ENCODE measurements around the gene CXCR4.

Gene CXCR4

GRCh38 chr2:136111711-136112110 lies 6.2 kb downstream of the CXCR4 start:
- H4K20me1 ChIP-seq (ENCODE audit: insufficient read depth, low read length, poor library complexity, severe bottlenecking): peaks cover 43% of the 10 kb centered on the region
- H3K9ac ChIP-seq (ENCODE audit: low read depth, low read length, poor library complexity, severe bottlenecking): no peak overlapping the region
- no peak overlapping the region for H3K4me2 ChIP-seq (ENCODE audit: low read depth, low read length, poor library complexity, severe bottlenecking)
- peaks cover 37% of the 10 kb centered on the region for H3K36me3 ChIP-seq (ENCODE audit: insufficient read depth, low read length)
- H2AFZ ChIP-seq (ENCODE audit: low read length): no peak overlapping the region
- TF ChIP-seq CTCF (conservative IDR thresholded peaks at IDR 0.05; ENCODE audit: low read length): no peak
- no peak for TF ChIP-seq EZH2phosphoT487 (IDR thresholded peaks at IDR 0.05; ENCODE audit: borderline replicate concordance)
- peaks cover 3% of the 10 kb centered on the region for H3K27me3 ChIP-seq (ENCODE audit: insufficient read depth, low read length, poor library complexity, severe bottlenecking)
- peaks cover 46% of the 10 kb centered on the region for H3K79me2 ChIP-seq (ENCODE audit: insufficient read depth, low read length)
- no peaks in the 10 kb centered on the region for H3K9me2 ChIP-seq (replicated peaks; ENCODE audit: low read depth, low read length)
- peaks cover 58% of the 10 kb centered on the region for H3K4me1 ChIP-seq (ENCODE audit: insufficient read depth, low read length, poor library complexity, severe bottlenecking)
- peaks cover 7% of the 10 kb centered on the region; the same call in 1 of the 2 replicates for H3F3A ChIP-seq (ENCODE audit: low read depth)
- H3K4me3 ChIP-seq (ENCODE audit: low read length, poor library complexity, severe bottlenecking): no peak overlapping the region
- no peaks in the 10 kb centered on the region for H3K9me3 ChIP-seq (ENCODE audit: insufficient read depth, low read depth, low read length)

- no peaks in the 10 kb centered on the region for H3K9me2 ChIP-seq (replicated peaks; ENCODE audit: low read depth, low read length)
- no peaks in the 10 kb centered on the region for H3K27me3 ChIP-seq (ENCODE audit: insufficient read depth, low read length, poor library complexity, severe bottlenecking)
- H3K79me2 ChIP-seq (ENCODE audit: insufficient read depth, low read length): peaks cover 34% of the 10 kb centered on the region
- H3K9ac ChIP-seq (ENCODE audit: low read depth, low read length, poor library complexity, severe bottlenecking): no peak overlapping the region
- no peaks in the 10 kb centered on the region for H3K9me3 ChIP-seq (ENCODE audit: insufficient read depth, low read depth, low read length)
- H3K36me3 ChIP-seq (ENCODE audit: insufficient read depth, low read length): peaks cover 31% of the 10 kb centered on the region
- H3K4me3 ChIP-seq (ENCODE audit: low read length, poor library complexity, severe bottlenecking): no peak overlapping the region
- H3K4me2 ChIP-seq (ENCODE audit: low read depth, low read length, poor library complexity, severe bottlenecking): no peak overlapping the region
- peaks cover 55% of the 10 kb centered on the region for H3K4me1 ChIP-seq (ENCODE audit: insufficient read depth, low read length, poor library complexity, severe bottlenecking)
- H3F3A ChIP-seq (ENCODE audit: low read depth): peaks cover 7% of the 10 kb centered on the region; the same call in 1 of the 2 replicates
- TF ChIP-seq CTCF (conservative IDR thresholded peaks at IDR 0.05; ENCODE audit: low read length): no peak
- no peak for TF ChIP-seq EZH2phosphoT487 (IDR thresholded peaks at IDR 0.05; ENCODE audit: borderline replicate concordance)
- H4K20me1 ChIP-seq (ENCODE audit: insufficient read depth, low read length, poor library complexity, severe bottlenecking): peaks cover 31% of the 10 kb centered on the region
- no peak overlapping the region for H2AFZ ChIP-seq (ENCODE audit: low read length)
Measured at GRCh38 chr2:136110526-136110925, 7.4 kb downstream of the CXCR4 start.

GRCh38 chr2:136108463-136108862 lies 9.5 kb downstream of the CXCR4 start:
- H3K79me2 ChIP-seq (ENCODE audit: insufficient read depth, low read length): peaks cover 13% of the 10 kb centered on the region
- H3K9me3 ChIP-seq (ENCODE audit: insufficient read depth, low read depth, low read length): no peaks in the 10 kb centered on the region
- no peak overlapping the region for H2AFZ ChIP-seq (ENCODE audit: low read length)
- no peaks in the 10 kb centered on the region for H3K27me3 ChIP-seq (ENCODE audit: insufficient read depth, low read length, poor library complexity, severe bottlenecking)
- peaks cover 10% of the 10 kb centered on the region for H3K36me3 ChIP-seq (ENCODE audit: insufficient read depth, low read length)
- H3F3A ChIP-seq (ENCODE audit: low read depth): peaks cover 6% of the 10 kb centered on the region; the same call in 1 of the 2 replicates
- H3K4me1 ChIP-seq (ENCODE audit: insufficient read depth, low read length, poor library complexity, severe bottlenecking): peaks cover 35% of the 10 kb centered on the region
- H3K9ac ChIP-seq (ENCODE audit: low read depth, low read length, poor library complexity, severe bottlenecking): no peak overlapping the region
- peaks cover 10% of the 10 kb centered on the region for H4K20me1 ChIP-seq (ENCODE audit: insufficient read depth, low read length, poor library complexity, severe bottlenecking)
- no peak overlapping the region for H3K4me2 ChIP-seq (ENCODE audit: low read depth, low read length, poor library complexity, severe bottlenecking)
- TF ChIP-seq CTCF (conservative IDR thresholded peaks at IDR 0.05; ENCODE audit: low read length): no peak
- no peak for TF ChIP-seq EZH2phosphoT487 (IDR thresholded peaks at IDR 0.05; ENCODE audit: borderline replicate concordance)
- H3K9me2 ChIP-seq (replicated peaks; ENCODE audit: low read depth, low read length): no peaks in the 10 kb centered on the region
- H3K4me3 ChIP-seq (ENCODE audit: low read length, poor library complexity, severe bottlenecking): no peak overlapping the region

All from Loucy (cell line).